ENCODE results near the gene DEPDC1B. TPM values are rescaled to one million over a fixed set of nuclear protein-coding genes. Genes with fewer than 3 reads are reported as not detected.

Gene DEPDC1B
- total and polyA plus RNA-seq, 7 donors: 0.27 to 9.5 (median 1.2) TPM; not detected in 2

- DNase-seq: no peak
- Histone ChIP-seq H3K27ac (no peak overlapping the region), H3K9me3 (no peaks in the 10 kb centered on the region), H3K4me3 (no peak overlapping the region), H3K4me1 (peaks cover 0 to 15% (median 11%) of the 10 kb centered on the region in 4 donors), H3K36me3 (no peaks in the 10 kb centered on the region), H3K27me3 (no peaks in the 10 kb centered on the region)
- TF ChIP-seq EP300 (IDR thresholded peaks at IDR 0.05) (no peak), CTCF (IDR thresholded peaks at IDR 0.05) (no peak), POLR2A (IDR thresholded peaks at IDR 0.05) (no peak), POLR2AphosphoS5 (IDR thresholded peaks at IDR 0.05) (no peak)
- WGBS, 2 donors: 90 to 94% methylated on average over 7 of the region's 7 CpGs
- intact Hi-C loops (cut with DNase I): no loop called here
These were observed 1.6 kb downstream of the DEPDC1B start for GRCh38 chr5:60698336-60698735.

GRCh38 chr5:60690326-60690725 is 9.6 kb downstream of the DEPDC1B start:
- H3K36me3 ChIP-seq: no peaks in the 10 kb centered on the region
- DNase-seq: no peak
- H3K4me1 ChIP-seq: no peaks in the 10 kb centered on the region
- intact Hi-C loops (cut with DNase I): no loop called here
- no peak overlapping the region for H3K27ac ChIP-seq
- H3K9me3 ChIP-seq: no peaks in the 10 kb centered on the region
- H3K27me3 ChIP-seq: no peaks in the 10 kb centered on the region
- no peak overlapping the region for H3K4me3 ChIP-seq
- WGBS, 2 donors: 84% methylated on average over 4 of the region's 4 CpGs
- TF ChIP-seq POLR2AphosphoS5 (IDR thresholded peaks at IDR 0.05) (no peak), EP300 (IDR thresholded peaks at IDR 0.05) (no peak), CTCF (IDR thresholded peaks at IDR 0.05) (no peak), POLR2A (IDR thresholded peaks at IDR 0.05) (no peak)

- H3K36me3 ChIP-seq: no peaks in the 10 kb centered on the region
- H3K4me3 ChIP-seq: no peak overlapping the region
- no peak for DNase-seq
- intact Hi-C loops (cut with DNase I): no loop called here
- no peak overlapping the region for H3K27ac ChIP-seq
- H3K27me3 ChIP-seq: no peaks in the 10 kb centered on the region
- H3K9me3 ChIP-seq: no peaks in the 10 kb centered on the region
- H3K4me1 ChIP-seq: no peaks in the 10 kb centered on the region
- no peak for TF ChIP-seq POLR2AphosphoS5 (IDR thresholded peaks at IDR 0.05)
- TF ChIP-seq EP300 (IDR thresholded peaks at IDR 0.05): no peak
- TF ChIP-seq POLR2A (IDR thresholded peaks at IDR 0.05): no peak
- TF ChIP-seq CTCF (IDR thresholded peaks at IDR 0.05): no peak
- WGBS, 2 donors: 98 to 100% methylated on average over 1 of the region's 1 CpG
These were observed 11.0 kb downstream of the DEPDC1B start for GRCh38 chr5:60688980-60689379.

GRCh38 chr5:60687927-60688720 is 11.8 kb downstream of the DEPDC1B start:
- H3K36me3 ChIP-seq: no peaks in the 10 kb centered on the region
- WGBS, 2 donors: 71 to 80% methylated on average over 3 of the region's 3 CpGs
- H3K4me3 ChIP-seq: no peak overlapping the region
- H3K27me3 ChIP-seq: no peaks in the 10 kb centered on the region
- H3K4me1 ChIP-seq: no peaks in the 10 kb centered on the region
- no peak overlapping the region for H3K27ac ChIP-seq
- intact Hi-C loops (cut with DNase I): no loop called here
- no peak for TF ChIP-seq POLR2A (IDR thresholded peaks at IDR 0.05)
- TF ChIP-seq CTCF (IDR thresholded peaks at IDR 0.05): no peak
- no peak for TF ChIP-seq EP300 (IDR thresholded peaks at IDR 0.05)
- TF ChIP-seq POLR2AphosphoS5 (IDR thresholded peaks at IDR 0.05): no peak
- no peaks in the 10 kb centered on the region for H3K9me3 ChIP-seq
- DNase-seq: no peak
